Mesodermal cell (in vitro differentiated cells): Measurements from ENCODE around the gene PLIN4. TPM values are rescaled to one million over a fixed set of nuclear protein-coding genes. Genes with fewer than 3 reads are reported as not detected.
"Not testable (repeated sequence)": the region's sequence is repeated elsewhere in the genome, so short reads cannot be mapped to it uniquely, and the experiment has no call there.

Experiments used
- H3K27ac ChIP-seq: 2 replicates; pipeline ENCODE4 v1.7.0; 2013; ENCODE audit warnings: mild to moderate bottlenecking, low read depth, low read length, moderate library complexity; ENCODE audit not compliant: severe bottlenecking
- H3K36me3 ChIP-seq: 2 replicates; pipeline ENCODE4 v1.7.1; 2013; ENCODE audit warnings: mild to moderate bottlenecking, low read length, moderate library complexity; ENCODE audit not compliant: control insufficient read depth, insufficient read depth
- H3K4me1 ChIP-seq: one replicate; pipeline ENCODE4 v1.7.1; 2013; ENCODE audit warnings: mild to moderate bottlenecking, low read length; ENCODE audit not compliant: insufficient read depth, control insufficient read depth, poor library complexity, severe bottlenecking
- H3K4me3 ChIP-seq: 2 replicates; pipeline ENCODE4 v1.7.0; 2013; ENCODE audit warnings: low read length, control low read depth, mild to moderate bottlenecking; ENCODE audit not compliant: insufficient read depth, poor library complexity, severe bottlenecking; ENCODE audit errors: extremely low read depth
- H3K9me3 ChIP-seq: 2 replicates; pipeline ENCODE4 v1.7.1; 2013; ENCODE audit warnings: mild to moderate bottlenecking, low read length, moderate library complexity; ENCODE audit not compliant: control insufficient read depth
- WGBS, 2 experiments: methylation state at CpG; one replicate each; pipeline ENCODE4 v1.1.5; 2013; ENCODE audit warnings: missing lambda C conversion rate in 2 of 2; ENCODE audit not compliant: insufficient coverage in 2 of 2; 5-methylcytosine and 5-hydroxymethylcytosine counted together
- polyA plus RNA-seq, 2 experiments: library from polyadenylated mRNA; stranded (reverse); fragments of 50-300 nt; gene quantifications; one replicate each; pipeline ENCODE4 v1.2.3, GENCODE V29; 2013

The PLIN4 gene
- not detected for polyA plus RNA-seq (2013, experiment 1 of 2)
- not detected for polyA plus RNA-seq (2013, experiment 2 of 2)

- Histone ChIP-seq H3K4me1 (no peaks in the 10 kb centered on the region), H3K36me3 (no peaks in the 10 kb centered on the region), H3K27ac (no peak within 1 kb of the TSS), H3K4me3 (no peak within 1 kb of the TSS), H3K9me3 (no peaks in the 10 kb centered on the region)
- WGBS, 2 experiments, result 90% methylated on average over 31 to 34 of the region's 34 CpGs
These were observed at the start of gene PLIN4 for GRCh38 chr19:4518345-4519171. Gene PLIN4, minus strand, starts transcription at chr19:4518486. Its CDS starts 214 bp downstream, at chr19:4518272.

DNA sequence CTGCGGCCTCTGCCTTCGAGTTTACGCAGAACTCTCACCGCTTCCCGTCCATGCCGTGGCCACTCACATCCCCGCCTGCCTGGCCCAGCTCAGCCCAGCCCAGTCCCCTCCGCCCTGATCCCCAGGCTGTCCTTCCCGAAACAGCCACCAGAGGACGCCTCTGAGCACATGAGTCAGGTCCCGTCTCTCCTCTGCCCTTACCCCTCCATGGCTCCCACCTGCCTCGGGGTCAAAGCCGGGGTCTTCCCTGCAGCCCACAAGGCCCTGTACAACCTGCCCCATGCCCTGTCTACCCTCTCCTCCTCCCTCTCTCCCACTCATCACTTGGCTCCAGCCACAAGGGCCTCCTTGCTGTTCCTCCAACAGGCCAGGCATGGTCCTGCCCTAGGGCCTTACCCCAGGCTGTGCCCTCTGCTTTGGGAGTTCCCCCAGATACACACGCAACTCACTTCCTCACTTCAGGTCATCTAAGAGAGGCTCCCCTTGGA, 49.3 kb upstream of the PLIN4 start:
- Histone ChIP-seq H3K4me1 (no peaks in the 10 kb centered on the region), H3K9me3 (no peaks in the 10 kb centered on the region), H3K4me3 (no peak overlapping the region), H3K36me3 (no peaks in the 10 kb centered on the region), H3K27ac (no peak overlapping the region)
- WGBS, 2 experiments, result 68% methylated on average over 12 to 14 of the region's 14 CpGs

- Histone ChIP-seq H3K4me3 (no peak overlapping the region), H3K4me1 (no peaks in the 10 kb centered on the region), H3K27ac (no peak overlapping the region), H3K9me3 (no peaks in the 10 kb centered on the region), H3K36me3 (no peaks in the 10 kb centered on the region)
- 93 to 94% methylated on average over 30 to 33 of the region's 35 CpGs for WGBS, 2 experiments
These were observed 48.2 kb upstream of the PLIN4 start for GRCh38 chr19:4566402-4567051.

DNA sequence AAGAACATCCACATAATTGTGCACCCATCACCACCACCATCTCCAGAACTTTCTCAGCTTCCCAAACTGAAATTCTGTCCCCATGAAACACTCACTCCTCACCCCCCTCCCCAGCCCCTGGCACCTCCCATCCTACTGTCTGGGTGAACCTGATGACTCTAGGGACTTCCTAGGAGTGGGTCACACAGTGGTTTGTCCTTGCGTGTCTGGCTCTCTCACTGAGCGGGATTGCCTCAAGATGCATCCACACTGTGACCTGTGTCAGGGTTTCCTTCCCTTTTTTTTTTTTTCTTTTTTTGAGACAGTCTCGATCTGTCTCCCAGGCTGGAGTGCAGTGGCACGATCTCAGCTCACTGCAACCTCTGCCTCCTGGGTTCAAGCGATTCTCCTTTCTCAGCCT, 45.3 kb upstream of the PLIN4 start:
- not testable (repeated sequence) for H3K4me1 ChIP-seq, H3K36me3 ChIP-seq, H3K4me3 ChIP-seq, H3K27ac ChIP-seq, H3K9me3 ChIP-seq
- 73 to 96% methylated on average over 2 to 5 of the region's 5 CpGs for WGBS, 2 experiments

GRCh38 chr19:4562085-4562484, 43.8 kb upstream of the PLIN4 start:
- not testable (repeated sequence) for H3K9me3 ChIP-seq, H3K36me3 ChIP-seq, H3K27ac ChIP-seq, H3K4me1 ChIP-seq, H3K4me3 ChIP-seq
- 90 to 97% methylated on average over 2 to 6 of the region's 7 CpGs for WGBS, 2 experiments

DNA sequence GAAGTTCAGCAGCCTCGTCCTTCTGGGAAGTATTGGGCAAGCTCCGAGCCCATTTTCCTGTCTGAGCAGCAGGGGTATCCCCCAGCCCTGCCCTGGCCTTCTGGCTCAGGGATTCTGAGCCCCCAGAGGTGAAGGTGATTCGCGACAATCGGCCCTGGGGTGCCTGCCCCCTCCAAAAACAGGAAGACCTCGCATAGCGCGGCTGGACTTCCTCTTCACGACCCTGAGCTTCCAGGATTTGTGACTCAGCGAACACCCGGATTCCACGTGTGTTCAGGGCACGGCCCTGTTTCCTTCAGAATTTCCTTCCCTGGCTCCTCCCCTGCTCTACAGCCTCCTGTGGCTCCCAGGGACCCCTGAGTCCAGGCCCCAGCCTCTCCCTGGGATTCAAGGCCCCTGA, 41.3 kb upstream of the PLIN4 start, which contains the start of gene SEMA6B:
Gene SEMA6B (minus strand): TSS at position 116 of the 400 bp plus-strand sequence. CDS start 1,227 bp downstream, outside the sequence.
- Histone ChIP-seq H3K36me3 (no peaks in the 10 kb centered on the region), H3K4me3 (no peak within 1 kb of the TSS), H3K27ac (no peak within 1 kb of the TSS), H3K9me3 (no peaks in the 10 kb centered on the region), H3K4me1 (peaks cover 4% of the 10 kb centered on the region)
- WGBS, 2 experiments, result 87 to 92% methylated on average over 13 of the region's 13 CpGs

GRCh38 chr19:4557971-4558941, 40.0 kb upstream of the PLIN4 start:
- 23 to 42% methylated on average over 12 to 30 of the region's 44 CpGs for WGBS, 2 experiments
- Histone ChIP-seq H3K9me3 (no peaks in the 10 kb centered on the region), H3K4me3 (no peak overlapping the region), H3K4me1 (peaks cover 4% of the 10 kb centered on the region), H3K36me3 (no peaks in the 10 kb centered on the region), H3K27ac (no peak overlapping the region)

DNA sequence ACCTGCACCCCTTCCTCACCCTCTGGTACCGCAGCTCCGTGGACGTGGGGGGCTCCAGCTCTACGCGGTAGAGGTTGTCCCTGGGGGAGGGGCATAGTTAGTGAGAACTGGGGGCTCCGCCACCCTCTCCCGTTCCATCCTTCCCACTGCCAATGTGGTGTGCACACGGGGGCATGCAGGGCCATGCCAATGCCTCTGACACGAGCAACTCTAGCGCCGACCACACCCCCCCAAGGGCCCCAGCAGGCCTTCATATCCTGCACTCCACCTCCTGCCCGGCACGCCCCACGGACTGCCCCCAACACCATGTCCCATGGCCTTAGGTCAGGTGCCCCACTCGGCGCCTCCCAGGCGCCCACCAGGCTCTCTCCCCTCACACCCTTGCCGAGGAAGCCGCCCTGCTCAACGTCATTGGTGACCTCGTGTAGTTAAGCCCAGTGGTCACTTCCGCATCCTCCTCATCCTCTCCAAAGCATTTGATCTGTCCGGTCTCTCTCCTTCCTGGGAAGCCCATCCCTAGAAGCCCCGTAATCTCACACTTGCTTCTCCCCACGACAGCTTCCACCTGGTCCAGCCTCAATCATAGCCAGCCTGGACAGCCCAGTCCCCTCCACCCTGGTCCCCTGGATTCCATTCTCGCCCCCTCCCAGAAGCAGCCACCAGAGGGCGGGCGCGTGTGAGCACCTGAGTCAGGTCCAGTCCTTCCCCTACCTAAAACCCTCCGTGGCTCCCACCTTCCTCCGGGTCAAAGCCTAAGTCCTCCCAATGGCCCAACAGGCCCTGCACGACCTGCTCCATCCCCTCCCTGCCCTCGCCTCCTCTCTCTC, 39.1 kb upstream of the PLIN4 start:
- Histone ChIP-seq H3K9me3 (no peaks in the 10 kb centered on the region), H3K4me1 (peaks cover 4% of the 10 kb centered on the region), H3K27ac (no peak overlapping the region), H3K4me3 (no peak overlapping the region), H3K36me3 (no peaks in the 10 kb centered on the region)
- WGBS, 2 experiments, result 89 to 94% methylated on average over 14 to 23 of the region's 33 CpGs

GRCh38 chr19:4556597-4557127, 38.4 kb upstream of the PLIN4 start:
- Histone ChIP-seq H3K9me3 (no peaks in the 10 kb centered on the region), H3K36me3 (no peaks in the 10 kb centered on the region), H3K27ac (no peak overlapping the region), H3K4me1 (peaks cover 4% of the 10 kb centered on the region), H3K4me3 (no peak overlapping the region)
- WGBS, 2 experiments, result 87 to 93% methylated on average over 17 to 19 of the region's 25 CpGs
